Measurements from ENCODE around the gene GMDS. TPM values are rescaled to one million over a fixed set of nuclear protein-coding genes. Genes with fewer than 3 reads are reported as not detected.

GMDS gene
- polyA plus RNA-seq, 1 donor (not counting 4 experiments of a cell fraction or from before 2014, with no cell fraction given): 22.1 TPM

GRCh38 chr6:2226775-2227174, 18.6 kb downstream of the GMDS start:
- FAIRE-seq (no peak), DNase-seq (ENCODE audit: low read depth, low spot score) (no peak)
- Histone ChIP-seq H2AFZ (ENCODE audit: control insufficient read depth, low read length) (no peak overlapping the region), H3K27me3 (ENCODE audit: control insufficient read depth, extremely low read depth, insufficient read depth, low read length) (no peaks in the 10 kb centered on the region), H3K9me3 (ENCODE audit: control insufficient read depth, low read depth, low read length) (no peaks in the 10 kb centered on the region), H3K4me3 (ENCODE audit: control insufficient read depth in 2 of 3, extremely low read depth in 1 of 3, insufficient read depth in 2 of 3, low read depth in 1 of 3, low read length in 3 of 3) (no peak overlapping the region), H3K36me3 (ENCODE audit: control insufficient read depth in 2 of 2, extremely low read depth in 1 of 2, insufficient read depth in 2 of 2, low read length in 2 of 2) (no peaks in the 10 kb centered on the region), H3K27ac (ENCODE audit: control insufficient read depth, insufficient read depth, low read length) (no peak overlapping the region), H3K4me2 (ENCODE audit: control insufficient read depth, extremely low read depth, insufficient read depth, low read depth, low read length) (no peak overlapping the region), H3K79me2 (ENCODE audit: control insufficient read depth, insufficient read depth, low read length) (peaks cover 4% of the 10 kb centered on the region), H3K4me1 (ENCODE audit: control insufficient read depth, extremely low read depth, insufficient read depth, low read length) (peaks cover 8% of the 10 kb centered on the region), H3K9ac (ENCODE audit: control insufficient read depth, extremely low read depth, insufficient read depth, low read length) (no peak overlapping the region), H3K9me1 (ENCODE audit: control insufficient read depth, extremely low read depth, insufficient read depth, low read length) (no peaks in the 10 kb centered on the region), H4K20me1 (ENCODE audit: control insufficient read depth, extremely low read depth, insufficient read depth, low read length) (no peaks in the 10 kb centered on the region)
- TF ChIP-seq EZH2 (IDR thresholded peaks at IDR 0.05; ENCODE audit: low read length) (no peak), CTCF (optimal IDR thresholded peaks at IDR 0.05 in 1 of 3, IDR thresholded peaks at IDR 0.05 in 1 of 3, conservative IDR thresholded peaks at IDR 0.05 in 1 of 3; ENCODE audit: extremely low read depth in 1 of 3, insufficient read depth in 2 of 3, low read length in 3 of 3) (no peak)
- dilution Hi-C loops (cut with MboI; ENCODE audit: extremely low pct_ligation_motif_present, low sequenced_read_pairs): no loop called here

- no peaks in the 10 kb centered on the region for H4K20me1 ChIP-seq (ENCODE audit: control insufficient read depth, extremely low read depth, insufficient read depth, low read length)
- no peak overlapping the region for H3K4me3 ChIP-seq (ENCODE audit: control insufficient read depth in 2 of 3, extremely low read depth in 1 of 3, insufficient read depth in 2 of 3, low read depth in 1 of 3, low read length in 3 of 3)
- H3K27ac ChIP-seq (ENCODE audit: control insufficient read depth, insufficient read depth, low read length): no peak overlapping the region
- TF ChIP-seq EZH2 (IDR thresholded peaks at IDR 0.05; ENCODE audit: low read length) (no peak), CTCF (optimal IDR thresholded peaks at IDR 0.05 in 1 of 3, IDR thresholded peaks at IDR 0.05 in 1 of 3, conservative IDR thresholded peaks at IDR 0.05 in 1 of 3; ENCODE audit: extremely low read depth in 1 of 3, insufficient read depth in 2 of 3, low read length in 3 of 3) (no peak)
- H3K9ac ChIP-seq (ENCODE audit: control insufficient read depth, extremely low read depth, insufficient read depth, low read length): no peak overlapping the region
- H2AFZ ChIP-seq (ENCODE audit: control insufficient read depth, low read length): no peak overlapping the region
- H3K4me2 ChIP-seq (ENCODE audit: control insufficient read depth, extremely low read depth, insufficient read depth, low read depth, low read length): no peak overlapping the region
- no peak for DNase-seq (ENCODE audit: low read depth, low spot score)
- no peaks in the 10 kb centered on the region for H3K36me3 ChIP-seq (ENCODE audit: control insufficient read depth in 2 of 2, extremely low read depth in 1 of 2, insufficient read depth in 2 of 2, low read length in 2 of 2)
- FAIRE-seq: peak; percentile 23
- H3K27me3 ChIP-seq (ENCODE audit: control insufficient read depth, extremely low read depth, insufficient read depth, low read length): no peaks in the 10 kb centered on the region
- dilution Hi-C loops (cut with MboI; ENCODE audit: extremely low pct_ligation_motif_present, low sequenced_read_pairs): no loop called here
- no peaks in the 10 kb centered on the region for H3K9me1 ChIP-seq (ENCODE audit: control insufficient read depth, extremely low read depth, insufficient read depth, low read length)
- H3K9me3 ChIP-seq (ENCODE audit: control insufficient read depth, low read depth, low read length): no peaks in the 10 kb centered on the region
- H3K79me2 ChIP-seq (ENCODE audit: control insufficient read depth, insufficient read depth, low read length): peaks cover 4% of the 10 kb centered on the region
- H3K4me1 ChIP-seq (ENCODE audit: control insufficient read depth, extremely low read depth, insufficient read depth, low read length): no peaks in the 10 kb centered on the region
Observed at GRCh38 chr6:2225422-2226392, 19.7 kb downstream of the GMDS start.

Measured in keratinocyte (primary cell).